MCF 10A (cell line): ENCODE measurements around the gene MAPK1IP1L. TPM values are rescaled to one million over a fixed set of nuclear protein-coding genes. Genes with fewer than 3 reads are reported as not detected.

Source experiments
- BruUV-seq: library from RNA; stranded (reverse); fragments of 400-500 nt; replicated peaks from 2 replicates; lab custom pipeline; 2021; lab: Mats Ljungman, UMichigan
- CTCF ChIA-PET: fragments of 300-600 bp; sonication (Branson Sonifier 250); formaldehyde crosslinking; extraction: SDS; loops from one replicate; lab custom pipeline; 2021; ENCODE audit warnings: antibody characterized with exemption, inconsistent platforms; lab: Yijun Ruan, JAX
- POLR2A ChIA-PET: fragments of 300-600, 350-650 bp; sonication (Branson Sonifier 250); formaldehyde crosslinking; extraction: SDS; loops from one replicate; lab custom pipeline; 2020; ENCODE audit warnings: antibody characterized with exemption, inconsistent platforms; lab: Yijun Ruan, JAX
- DNase-seq: peaks from one replicate; pipeline ENCODE4 v3.0.0-alpha.2; 2018; ENCODE audit not compliant: unreplicated experiment
- H3K27ac Mint-ChIP-seq: one replicate; pipeline ENCODE4 v1.8.0; 2022; ENCODE audit warnings: mild to moderate bottlenecking, low read depth, mixed read lengths; ENCODE audit not compliant: unreplicated experiment
- H3K27me3 Mint-ChIP-seq: one replicate; pipeline ENCODE4 v1.8.0; 2022; ENCODE audit warnings: mixed read lengths; ENCODE audit not compliant: insufficient read depth, unreplicated experiment
- H3K36me3 Mint-ChIP-seq: one replicate; pipeline ENCODE4 v1.8.0; 2022; ENCODE audit warnings: mild to moderate bottlenecking, moderate library complexity, mixed read lengths; ENCODE audit not compliant: insufficient read depth, unreplicated experiment
- H3K4me1 Mint-ChIP-seq: one replicate; pipeline ENCODE4 v1.8.0; 2022; ENCODE audit warnings: mixed read lengths; ENCODE audit not compliant: insufficient read depth, unreplicated experiment
- H3K4me3 Mint-ChIP-seq: one replicate; pipeline ENCODE4 v1.8.0; 2022; ENCODE audit warnings: mild to moderate bottlenecking, moderate library complexity, mixed read lengths; ENCODE audit not compliant: unreplicated experiment
- H3K9me3 Mint-ChIP-seq: one replicate; pipeline ENCODE4 v1.8.0; 2022; ENCODE audit warnings: mixed read lengths; ENCODE audit not compliant: unreplicated experiment
- intact Hi-C: fragments of 100-400 bp; cut with micrococcal nuclease; formaldehyde crosslinking; loops from 2 replicates; pipeline ENCODE4 v1.14.1; 2022
- total RNA-seq: library from RNA; stranded (reverse); gene quantifications from 2 replicates; pipeline ENCODE4 v1.2.3, GENCODE V29; 2022
- TF ChIP-seq, protein P1 (sequence below): fragments of 200-600 bp; IDR thresholded peaks from one replicate; pipeline ENCODE4 v1.8.0; 2022; ENCODE audit warnings: antibody characterized with exemption, mild to moderate bottlenecking; ENCODE audit not compliant: unreplicated experiment

The MAPK1IP1L gene
- total RNA-seq, 1 experiment from 2014 or later = 118 TPM

DNA sequence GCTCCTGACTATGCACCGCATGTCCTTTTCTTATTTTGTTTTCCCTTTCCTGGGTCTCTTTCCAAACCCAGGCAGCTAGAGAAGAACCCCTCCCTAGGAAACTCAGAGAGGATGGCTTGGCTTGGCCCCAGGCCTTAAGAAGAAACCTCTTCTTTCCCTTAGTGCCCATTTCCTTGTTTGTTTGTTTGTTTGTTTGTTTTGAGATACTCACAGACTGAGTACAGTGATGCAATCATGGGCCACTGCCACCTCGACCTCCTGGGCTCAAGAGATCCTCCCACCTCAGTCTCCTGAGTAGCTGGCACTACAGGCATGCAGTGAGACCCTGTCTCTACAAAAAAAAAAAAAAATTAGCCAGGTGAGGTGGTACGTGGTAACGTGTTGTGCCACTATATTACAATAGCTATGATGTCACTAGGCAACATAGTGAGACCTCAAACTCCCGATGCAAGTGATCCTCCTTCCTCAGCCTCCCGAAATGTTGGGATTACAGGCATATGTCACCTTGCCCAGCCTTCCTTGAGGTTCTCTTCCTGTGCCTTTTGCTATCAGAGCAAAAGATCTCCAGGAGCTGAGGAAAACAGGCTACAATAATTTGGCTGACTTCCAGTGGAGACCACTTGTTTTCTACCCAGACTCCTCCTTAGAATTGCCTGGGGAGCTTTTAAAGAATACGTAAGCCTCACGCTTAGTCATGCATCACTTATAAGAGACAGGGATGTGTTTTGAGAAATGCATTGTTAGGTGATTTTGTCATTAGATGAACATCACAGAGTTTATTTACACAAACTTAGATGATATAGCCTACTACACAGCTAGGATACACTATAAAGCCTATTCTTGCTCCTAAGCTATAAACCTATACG is 43.1 kb downstream of the MAPK1IP1L start:
- peak; percentile 42 for DNase-seq
- Mint-ChIP-seq H3K9me3 (no peaks in the 10 kb centered on the region), H3K4me3 (no peak overlapping the region), H3K36me3 (peaks cover 7% of the 10 kb centered on the region), H3K27me3 (no peaks in the 10 kb centered on the region), H3K27ac (no peak overlapping the region), H3K4me1 (peaks cover 17% of the 10 kb centered on the region)
- no TSS peak for BruUV-seq
- TF ChIP-seq, protein P1, sequence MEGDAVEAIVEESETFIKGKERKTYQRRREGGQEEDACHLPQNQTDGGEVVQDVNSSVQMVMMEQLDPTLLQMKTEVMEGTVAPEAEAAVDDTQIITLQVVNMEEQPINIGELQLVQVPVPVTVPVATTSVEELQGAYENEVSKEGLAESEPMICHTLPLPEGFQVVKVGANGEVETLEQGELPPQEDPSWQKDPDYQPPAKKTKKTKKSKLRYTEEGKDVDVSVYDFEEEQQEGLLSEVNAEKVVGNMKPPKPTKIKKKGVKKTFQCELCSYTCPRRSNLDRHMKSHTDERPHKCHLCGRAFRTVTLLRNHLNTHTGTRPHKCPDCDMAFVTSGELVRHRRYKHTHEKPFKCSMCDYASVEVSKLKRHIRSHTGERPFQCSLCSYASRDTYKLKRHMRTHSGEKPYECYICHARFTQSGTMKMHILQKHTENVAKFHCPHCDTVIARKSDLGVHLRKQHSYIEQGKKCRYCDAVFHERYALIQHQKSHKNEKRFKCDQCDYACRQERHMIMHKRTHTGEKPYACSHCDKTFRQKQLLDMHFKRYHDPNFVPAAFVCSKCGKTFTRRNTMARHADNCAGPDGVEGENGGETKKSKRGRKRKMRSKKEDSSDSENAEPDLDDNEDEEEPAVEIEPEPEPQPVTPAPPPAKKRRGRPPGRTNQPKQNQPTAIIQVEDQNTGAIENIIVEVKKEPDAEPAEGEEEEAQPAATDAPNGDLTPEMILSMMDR = no peak
- CTCF ChIA-PET = interaction anchor here (0.5 to 4.8 kb wide), 9 partner anchors 9 to 65 kb away, joined by 3 to 43 read pairs (median 4); no protein-coding TSS in a partner anchor
- intact Hi-C loops = no loop called here
- POLR2A ChIA-PET = interaction anchor here (0.6 to 9.0 kb wide), 15 partner anchors 9 to 66 kb away, joined by 3 to 79 read pairs (median 5); partner anchors contain the start of genes LGALS3 and MAPK1IP1L

DNA sequence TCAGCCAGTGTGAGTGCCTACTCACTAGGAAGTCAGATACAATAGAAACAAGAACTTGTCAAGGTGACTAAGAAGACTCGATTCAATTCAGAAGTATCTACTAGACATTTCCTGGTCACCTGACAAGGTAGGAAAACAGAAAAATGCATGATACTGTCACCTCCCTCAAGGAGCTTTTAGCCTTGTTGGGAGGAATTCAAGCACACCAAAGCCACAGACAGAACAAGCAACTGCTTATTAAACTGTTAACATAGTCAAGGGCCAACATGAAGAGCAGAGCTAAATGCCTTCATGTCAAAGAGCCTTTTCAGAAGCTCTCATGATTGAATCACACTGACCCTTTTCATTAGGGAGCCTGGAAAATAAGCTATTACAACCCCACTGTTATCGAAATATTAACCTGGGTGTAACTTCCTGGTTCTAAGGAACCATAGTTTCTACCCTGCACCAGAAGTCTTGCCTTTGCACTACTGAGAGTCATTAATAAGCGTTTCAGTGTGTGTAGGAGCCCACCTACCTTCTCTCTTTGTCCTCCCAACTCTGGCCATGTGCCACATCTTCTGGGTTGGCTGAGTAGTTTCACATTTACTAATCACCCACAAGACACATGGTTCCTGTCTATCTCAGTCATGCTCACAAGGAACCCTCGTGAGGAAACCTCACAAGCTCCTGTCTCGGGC is 46.6 kb downstream of the MAPK1IP1L start:
- H3K36me3 Mint-ChIP-seq = peaks cover 7% of the 10 kb centered on the region
- ChIA-PET CTCF (interaction anchor here (1.7 to 3.7 kb wide), 2 partner anchors 8 to 62 kb away, joined by 14 to 15 read pairs; no protein-coding TSS in a partner anchor), POLR2A (interaction anchor here (0.9 to 9.0 kb wide), 5 partner anchors 10 to 50 kb away, joined by 3 to 140 read pairs (median 14); partner anchors contain the start of gene LGALS3)
- H3K9me3 Mint-ChIP-seq = no peaks in the 10 kb centered on the region
- no peak for DNase-seq
- peaks cover 28% of the 10 kb centered on the region for H3K4me1 Mint-ChIP-seq
- no peak overlapping the region for H3K4me3 Mint-ChIP-seq
- H3K27me3 Mint-ChIP-seq = no peaks in the 10 kb centered on the region
- intact Hi-C loops = no loop called here
- TF ChIP-seq, protein P1 = no peak
- no TSS peak for BruUV-seq
- peak overlapping the region; percentile 47 for H3K27ac Mint-ChIP-seq

DNA sequence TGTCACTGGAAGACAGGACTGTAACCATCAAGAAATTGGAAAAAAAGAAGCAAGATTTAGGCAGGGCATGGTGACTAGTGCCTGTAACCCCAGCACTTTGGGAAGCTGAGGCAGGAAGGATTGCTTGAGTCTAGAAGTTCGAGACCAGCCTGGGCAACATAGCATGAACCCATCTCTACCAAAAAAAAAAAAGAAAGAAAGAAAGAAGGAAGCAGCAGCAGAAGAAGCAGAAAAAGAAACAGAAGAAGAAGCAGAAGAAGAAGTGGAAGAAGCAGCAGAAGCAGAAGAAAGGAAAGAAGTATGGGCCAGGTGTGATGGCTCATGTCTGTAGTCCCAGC is 47.1 kb downstream of the MAPK1IP1L start:
- Mint-ChIP-seq H3K9me3 (no peaks in the 10 kb centered on the region), H3K4me3 (no peak overlapping the region)
- CTCF ChIA-PET = interaction anchor here (0.5 to 3.7 kb wide), 3 partner anchors 9 to 62 kb away, joined by 3 to 15 read pairs (median 14); no protein-coding TSS in a partner anchor

More for the DNA sequence above, 47.1 kb downstream of the MAPK1IP1L start:
- H3K4me1 Mint-ChIP-seq = peaks cover 30% of the 10 kb centered on the region
- H3K36me3 Mint-ChIP-seq = peaks cover 7% of the 10 kb centered on the region
- DNase-seq = no peak
- POLR2A ChIA-PET = interaction anchor here (0.9 to 9.0 kb wide), 7 partner anchors 9 to 49 kb away, joined by 3 to 140 read pairs (median 10); partner anchors contain the start of genes LGALS3 and MAPK1IP1L
- H3K27me3 Mint-ChIP-seq = no peaks in the 10 kb centered on the region
- TF ChIP-seq, protein P1 = no peak
- intact Hi-C loops = no loop called here
- H3K27ac Mint-ChIP-seq = peak overlapping the region; percentile 47
- BruUV-seq = no TSS peak
